NCI-H1417 treated with DMSO at 0.1 percent for 48 hours (cell line): Measurements from ENCODE around the gene RHOBTB3.

Source experiments
- DNase-seq: peaks from one replicate; lab custom pipeline; 2025; lab: John Stamatoyannopoulos, UW

RHOBTB3 gene

GRCh38 chr5:95763941-95764340 is 32.8 kb downstream of the RHOBTB3 start:
- DNase-seq, result no peak

GRCh38 chr5:95768731-95769130 is 37.6 kb downstream of the RHOBTB3 start:
- no peak for DNase-seq

- DNase-seq, result no peak
Observed at GRCh38 chr5:95770830-95771708, 39.9 kb downstream of the RHOBTB3 start.

GRCh38 chr5:95771892-95772291 is 40.8 kb downstream of the RHOBTB3 start:
- DNase-seq, result no peak

GRCh38 chr5:95773335-95774059 is 42.4 kb downstream of the RHOBTB3 start:
- DNase-seq, result no peak

- no peak for DNase-seq
Observed at GRCh38 chr5:95777441-95777840, 46.3 kb downstream of the RHOBTB3 start.

GRCh38 chr5:95778713-95779436 is 47.7 kb downstream of the RHOBTB3 start:
- no peak for DNase-seq

GRCh38 chr5:95779611-95780010 is 48.5 kb downstream of the RHOBTB3 start:
- DNase-seq, result no peak

GRCh38 chr5:95780597-95780996 is 49.5 kb downstream of the RHOBTB3 start:
- no peak for DNase-seq

- peak; percentile 7 for DNase-seq
Observed at GRCh38 chr5:95781101-95781583, 50.0 kb downstream of the RHOBTB3 start.

GRCh38 chr5:95782181-95782580 is 51.0 kb downstream of the RHOBTB3 start:
- no peak for DNase-seq

- no peak for DNase-seq
Observed at GRCh38 chr5:95783661-95784060, 52.5 kb downstream of the RHOBTB3 start.

GRCh38 chr5:95784514-95785302 is 53.6 kb downstream of the RHOBTB3 start:
- no peak for DNase-seq

GRCh38 chr5:95786821-95787418 is 55.8 kb downstream of the RHOBTB3 start:
- no peak for DNase-seq

- no peak for DNase-seq
Observed at GRCh38 chr5:95788493-95788892, 57.4 kb downstream of the RHOBTB3 start.

GRCh38 chr5:95791751-95792150 is 60.6 kb downstream of the RHOBTB3 start:
- DNase-seq, result no peak

- no peak for DNase-seq
Observed at GRCh38 chr5:95794070-95794516, 63.0 kb downstream of the RHOBTB3 start.

GRCh38 chr5:95797301-95797700 is 66.2 kb downstream of the RHOBTB3 start:
- no peak for DNase-seq

- DNase-seq, result no peak
Observed at GRCh38 chr5:95798048-95798447, 66.9 kb downstream of the RHOBTB3 start.

GRCh38 chr5:95798545-95798944 is 67.4 kb downstream of the RHOBTB3 start:
- no peak for DNase-seq

- no peak for DNase-seq
Observed at GRCh38 chr5:95799191-95799835, 68.2 kb downstream of the RHOBTB3 start.
